ENCODE results near the gene TSPAN9. TPM values are rescaled to one million over a fixed set of nuclear protein-coding genes. Genes with fewer than 3 reads are reported as not detected.

TSPAN9 gene
- polyA plus RNA-seq, 1 of the 3 experiments (the other 2 are of a cell fraction) = 34.9 TPM

GRCh38 chr12:3055026-3055703, 22.0 kb upstream of the TSPAN9 start:
- POLR2A ChIA-PET = no interaction called here
- H3K9me2 ChIP-seq = no peaks in the 10 kb centered on the region
- TF ChIP-seq TAF1 (IDR thresholded peaks at IDR 0.05; ENCODE audit: borderline replicate concordance, low read depth, low read length) (no peak), USF1 (IDR thresholded peaks at IDR 0.05; ENCODE audit: borderline replicate concordance, low read depth) (no peak)
- H3K4me3 ChIP-seq (ENCODE audit: low read depth in 2 of 2, low read length in 1 of 2) = no peak overlapping the region
- no peak for DNase-seq
- H3K4me1 ChIP-seq (ENCODE audit: control insufficient read depth in 1 of 2, insufficient read depth in 2 of 2, low read depth in 1 of 2, low read length in 1 of 2) = no peaks in the 10 kb centered on the region
- no peak overlapping the region for H3K27ac ChIP-seq (ENCODE audit: low read depth in 2 of 2, low read length in 1 of 2)
- no peaks in the 10 kb centered on the region for H3K9me3 ChIP-seq
- H4K20me1 ChIP-seq (ENCODE audit: insufficient read depth) = no peaks in the 10 kb centered on the region
- no peaks in the 10 kb centered on the region for H3K27me3 ChIP-seq (ENCODE audit: insufficient read depth)
- no peaks in the 10 kb centered on the region for H3K36me3 ChIP-seq (replicated peaks in 1 of 2; ENCODE audit: control insufficient read depth in 1 of 2, insufficient read depth in 2 of 2, low read length in 1 of 2)
- H3K4me2 ChIP-seq = no peak overlapping the region
- WGBS (ENCODE audit: low lambda C conversion rate) = 75% methylated on average over 12 of the region's 12 CpGs
- H3F3A ChIP-seq (replicated peaks; ENCODE audit: insufficient read depth) = no peaks in the 10 kb centered on the region
- H3K79me2 ChIP-seq (ENCODE audit: insufficient read depth) = no peaks in the 10 kb centered on the region
- CTCF ChIA-PET = interaction anchor here (1.2 to 1.7 kb wide), 2 partner anchors 18 to 202 kb away, joined by 4 to 5 read pairs; no protein-coding TSS in a partner anchor
- H2AFZ ChIP-seq (ENCODE audit: low read depth) = no peak overlapping the region
- no peak overlapping the region for H3K9ac ChIP-seq

GRCh38 chr12:3055704-3056467, 21.3 kb upstream of the TSPAN9 start:
- ChIA-PET POLR2A (no interaction called here), CTCF (interaction anchor here (1.2 kb wide), 1 partner anchor 18 kb away, joined by 5 read pairs; no protein-coding TSS in a partner anchor)
- no peak overlapping the region for H3K4me2 ChIP-seq
- no peak for DNase-seq
- no peaks in the 10 kb centered on the region for H3K4me1 ChIP-seq (ENCODE audit: control insufficient read depth in 1 of 2, insufficient read depth in 2 of 2, low read depth in 1 of 2, low read length in 1 of 2)
- no peak overlapping the region for H3K27ac ChIP-seq (ENCODE audit: low read depth in 2 of 2, low read length in 1 of 2)
- TF ChIP-seq RFX5 (IDR thresholded peaks at IDR 0.05; ENCODE audit: low read length) (no peak), MAX (IDR thresholded peaks at IDR 0.05; ENCODE audit: low read depth) (no peak), RAD21 (IDR thresholded peaks at IDR 0.05; ENCODE audit: low read length) (no peak), IRF3 (IDR thresholded peaks at IDR 0.05; ENCODE audit: low read depth, low read length) (no peak), SIN3A (IDR thresholded peaks at IDR 0.05; ENCODE audit: borderline replicate concordance, low read depth, low read length) (no peak), FOXM1 (IDR thresholded peaks at IDR 0.05; ENCODE audit: low read depth) (no peak)
- no peaks in the 10 kb centered on the region for H3K9me3 ChIP-seq
- H3K79me2 ChIP-seq (ENCODE audit: insufficient read depth) = no peaks in the 10 kb centered on the region
- no peak overlapping the region for H3K9ac ChIP-seq
- H3K4me3 ChIP-seq (ENCODE audit: low read depth in 2 of 2, low read length in 1 of 2) = no peak overlapping the region
- WGBS (ENCODE audit: low lambda C conversion rate) = 68% methylated on average over 8 of the region's 8 CpGs
- no peaks in the 10 kb centered on the region for H3K27me3 ChIP-seq (ENCODE audit: insufficient read depth)
- no peaks in the 10 kb centered on the region for H3K9me2 ChIP-seq
- H4K20me1 ChIP-seq (ENCODE audit: insufficient read depth) = no peaks in the 10 kb centered on the region
- no peaks in the 10 kb centered on the region for H3K36me3 ChIP-seq (replicated peaks in 1 of 2; ENCODE audit: control insufficient read depth in 1 of 2, insufficient read depth in 2 of 2, low read length in 1 of 2)
- H3F3A ChIP-seq (replicated peaks; ENCODE audit: insufficient read depth) = no peaks in the 10 kb centered on the region
- no peak overlapping the region for H2AFZ ChIP-seq (ENCODE audit: low read depth)

Measured in SK-N-SH (cell line).